Measurements from ENCODE around the gene SERPING1. TPM values are rescaled to one million over a fixed set of nuclear protein-coding genes. Genes with fewer than 3 reads are reported as not detected.

The SERPING1 gene
- total and polyA plus RNA-seq, 2 donors (not counting 1 experiment from before 2014, with no cell fraction given): not detected

DNA sequence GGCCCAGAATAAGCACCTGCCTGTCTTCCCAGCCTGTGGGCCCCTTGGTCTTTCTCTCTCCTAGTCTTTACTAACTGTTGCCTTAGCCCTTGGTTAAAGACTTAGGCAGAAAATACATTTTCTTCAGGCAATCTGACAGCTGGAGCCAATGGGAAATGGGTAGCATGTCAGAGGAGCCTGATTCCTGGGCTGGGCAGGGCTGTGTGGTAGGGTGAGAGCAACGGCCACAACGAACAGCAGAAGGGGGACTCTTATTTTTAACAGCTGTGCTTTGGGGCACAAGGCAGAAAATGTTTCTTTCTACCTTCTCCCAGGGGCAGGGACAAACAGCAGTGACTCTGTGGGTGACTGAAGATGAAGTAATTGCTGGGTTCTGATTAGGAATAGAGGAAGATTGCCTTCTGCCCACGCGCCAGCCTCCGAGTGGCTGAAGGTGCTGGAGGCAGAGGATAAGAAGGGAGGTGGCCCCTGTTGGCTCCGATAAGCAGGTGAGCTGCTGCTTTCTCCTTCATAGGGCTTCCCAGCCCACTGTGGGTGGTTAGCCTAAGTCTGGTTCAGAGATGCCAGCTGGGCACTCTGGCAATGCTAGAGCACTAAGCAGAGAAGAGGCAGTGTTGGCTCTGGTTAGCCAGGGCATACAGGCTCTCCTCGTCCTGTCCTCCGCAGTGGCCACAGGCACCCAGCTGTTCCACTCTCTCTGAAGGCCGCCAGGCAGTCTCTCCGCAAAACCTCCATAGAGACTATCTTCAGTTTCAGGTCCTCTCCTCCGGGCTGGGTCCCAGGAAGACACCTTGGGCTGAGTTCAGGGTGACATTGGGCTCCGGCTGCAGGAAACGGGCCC is 50.7 kb downstream of the SERPING1 start:
- no peaks in the 10 kb centered on the region for H3K9me3 Mint-ChIP-seq (ENCODE audit: insufficient read depth)
- H3K9me3 ChIP-seq (ENCODE audit: control extremely low read depth in 1 of 3, control insufficient read depth in 2 of 3, insufficient read depth in 1 of 3, low read length in 2 of 3): peaks cover 0 to 11% (median 0%) of the 10 kb centered on the region in 3 donors
- no peak overlapping the region for H2AFZ ChIP-seq (ENCODE audit: insufficient read depth, low read depth, low read length, poor library complexity, severe bottlenecking)
- H3K27me3 Mint-ChIP-seq: peaks cover 77% of the 10 kb centered on the region
- TF ChIP-seq EZH2 (IDR thresholded peaks at IDR 0.05; ENCODE audit: borderline replicate concordance, insufficient read depth, low read depth, low read length, poor library complexity, severe bottlenecking): no peak
- no peak for TF ChIP-seq CTCF (IDR thresholded peaks at IDR 0.05)
- intact Hi-C loops (cut with micrococcal nuclease): no loop called here
- no peaks in the 10 kb centered on the region for H3K79me2 ChIP-seq (ENCODE audit: control insufficient read depth, insufficient read depth, low read length)
- H3K27me3 ChIP-seq (replicated peaks in 1 of 4; ENCODE audit: control extremely low read depth in 1 of 4, control insufficient read depth in 3 of 4, insufficient read depth in 4 of 4, low read length in 3 of 4): peaks cover 0 to 69% (median 54%) of the 10 kb centered on the region in 4 experiments
- CTCF ChIA-PET: interaction anchor here (1.0 to 1.7 kb wide), 5 partner anchors 10 to 191 kb away, joined by 3 to 7 read pairs (median 3); no protein-coding TSS in a partner anchor
- no peak overlapping the region for H3K9ac ChIP-seq (ENCODE audit: low read length)
- H3K4me1 ChIP-seq (ENCODE audit: control insufficient read depth in 2 of 2, insufficient read depth in 2 of 2, low read length in 2 of 2): peaks cover 46 to 48% of the 10 kb centered on the region in 2 donors
- no peak overlapping the region for H3K4me3 ChIP-seq (ENCODE audit: control extremely low read depth in 1 of 5, extremely low read depth in 1 of 5, insufficient read depth in 1 of 5, low read depth in 2 of 5, low read length in 4 of 5)
- H3K4me3 Mint-ChIP-seq: peak overlapping the region; percentile 78
- POLR2A ChIA-PET: no interaction called here
- H4K20me1 ChIP-seq (ENCODE audit: control insufficient read depth, insufficient read depth, low read length, poor library complexity, severe bottlenecking): no peaks in the 10 kb centered on the region
- peak overlapping the region; percentile 37 for H3K27ac Mint-ChIP-seq
- H3K4me2 ChIP-seq (replicated peaks; ENCODE audit: low read depth, low read length, poor library complexity, severe bottlenecking): peak overlapping the region; percentile 55
- DNase-seq: peak; percentile 37
- 9% methylated on average over 11 of the region's 13 CpGs for WGBS (ENCODE audit: insufficient coverage)
- no peaks in the 10 kb centered on the region for H3K36me3 ChIP-seq (replicated peaks in 1 of 2; ENCODE audit: control extremely low read depth in 1 of 2, control insufficient read depth in 1 of 2, extremely low read depth in 1 of 2, insufficient read depth in 2 of 2, low read length in 1 of 2)
- peaks cover 43% of the 10 kb centered on the region for H3K4me1 Mint-ChIP-seq
- ATAC-seq (ENCODE audit: low read depth): no peak
- H3K27ac ChIP-seq (ENCODE audit: low read length in 2 of 2): no peak overlapping the region
